ENCODE results near the gene CCDC77.
A peak's percentile ranks its signal among the peaks of the same experiment; 100 is the strongest.

CCDC77 gene

GRCh38 chr12:454833-455232, 53.4 kb downstream of the CCDC77 start:
- DNase-seq: no peak

GRCh38 chr12:455821-456220, 54.4 kb downstream of the CCDC77 start:
- no peak for DNase-seq

- no peak for DNase-seq
Measured at GRCh38 chr12:457676-458075, 56.2 kb downstream of the CCDC77 start.

- DNase-seq: no peak
Measured at GRCh38 chr12:459050-459429, 57.6 kb downstream of the CCDC77 start.

GRCh38 chr12:459430-460258, 58.2 kb downstream of the CCDC77 start, which contains the start of gene B4GALNT3:
Gene B4GALNT3, plus strand, starts transcription at chr12:459939. Its CDS starts 438 bp downstream, at chr12:460377.
- DNase-seq: peak; percentile 63 to 67

- peak in 1 of 2 experiments; percentile 47 for DNase-seq
Measured at GRCh38 chr12:460261-461230, 59.1 kb downstream of the CCDC77 start.

- no peak for DNase-seq
Measured at GRCh38 chr12:461425-461824, 60.0 kb downstream of the CCDC77 start.

- DNase-seq: peak; percentile 34 to 60
Measured at GRCh38 chr12:462936-463705, 61.7 kb downstream of the CCDC77 start.

GRCh38 chr12:464484-465267, 63.2 kb downstream of the CCDC77 start:
- no peak for DNase-seq

GRCh38 chr12:466039-466438, 64.6 kb downstream of the CCDC77 start:
- no peak for DNase-seq

GRCh38 chr12:466762-467161, 65.3 kb downstream of the CCDC77 start:
- DNase-seq: no peak

GRCh38 chr12:467591-467990, 66.1 kb downstream of the CCDC77 start:
- no peak for DNase-seq

GRCh38 chr12:468671-469389, 67.4 kb downstream of the CCDC77 start:
- DNase-seq: no peak

- no peak for DNase-seq
Measured at GRCh38 chr12:470133-470532, 68.7 kb downstream of the CCDC77 start.

GRCh38 chr12:473198-473597, 71.8 kb downstream of the CCDC77 start:
- no peak for DNase-seq

GRCh38 chr12:473863-474577, 72.6 kb downstream of the CCDC77 start:
- no peak for DNase-seq

- DNase-seq: no peak
Measured at GRCh38 chr12:475286-475685, 73.8 kb downstream of the CCDC77 start.

GRCh38 chr12:479161-479560, 77.7 kb downstream of the CCDC77 start:
- no peak for DNase-seq

- peak; percentile 60 to 80 for DNase-seq
Measured at GRCh38 chr12:480831-481816, 79.7 kb downstream of the CCDC77 start.
